ENCODE measurements around the gene RBMS1. TPM values are rescaled to one million over a fixed set of nuclear protein-coding genes. Genes with fewer than 3 reads are reported as not detected.

Gene RBMS1
- total RNA-seq, 4 donors from 2014 or later: 13.5 to 31.6 (median 23.0) TPM

DNA sequence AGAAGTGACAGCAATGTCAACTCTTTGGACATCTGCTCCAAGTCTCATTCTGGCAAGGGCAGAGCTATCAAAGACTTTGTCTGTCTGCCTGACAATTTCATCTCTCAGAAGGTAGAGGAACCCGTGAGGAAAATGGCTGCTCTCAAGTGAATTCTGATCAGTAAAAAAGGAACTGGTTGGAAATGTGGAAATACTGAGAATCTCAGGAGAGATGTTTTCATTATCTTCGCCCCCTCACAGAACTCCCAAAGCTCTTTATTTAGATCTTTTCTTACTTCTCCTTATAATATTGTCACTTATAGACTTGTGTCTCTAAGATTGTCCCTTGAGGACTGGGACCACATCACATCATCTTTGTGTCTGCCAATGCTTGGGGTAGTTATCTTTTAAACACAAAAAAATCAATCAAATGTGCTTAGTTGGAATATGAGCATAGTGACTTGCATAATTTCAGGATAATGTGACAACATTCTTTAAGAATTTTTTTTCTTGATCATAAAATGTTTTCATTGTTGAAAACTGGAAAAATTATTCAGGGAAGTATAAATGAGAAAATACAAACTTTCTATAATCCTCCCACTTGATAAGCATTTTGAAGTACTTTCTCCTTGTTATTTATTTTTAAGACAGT, 225.3 kb downstream of the RBMS1 start:
- intact Hi-C loops (cut with DNase I; ENCODE audit: low total_unique reads): loop anchor here (10.0 kb wide), 1 partner anchor 687 kb away; no protein-coding TSS in a partner anchor
- peaks cover 0 to 29% (median 15%) of the 10 kb centered on the region in 4 donors for H3K4me1 ChIP-seq
- H3K27me3 ChIP-seq: no peaks in the 10 kb centered on the region
- in situ Hi-C loops (cut with MboI; ENCODE audit: low pct_ligation_motif_present in 1 of 4, low pct_unique_long_range_greater_than_20kb in 1 of 4, low sequenced_read_pairs in 3 of 4): loop anchor here in 2 of 4 donors (25.0 kb wide), 1 partner anchor 719 kb away; no protein-coding TSS in a partner anchor
- no peak overlapping the region for H3K4me3 ChIP-seq
- H3K9me3 ChIP-seq: no peaks in the 10 kb centered on the region
- no peak for DNase-seq
- no peaks in the 10 kb centered on the region for H3K36me3 ChIP-seq
- no peak for TF ChIP-seq EP300 (IDR thresholded peaks at IDR 0.05; ENCODE audit: low read depth)
- no peak for TF ChIP-seq POLR2AphosphoS5 (IDR thresholded peaks at IDR 0.05)
- TF ChIP-seq POLR2A (IDR thresholded peaks at IDR 0.05): no peak
- TF ChIP-seq, protein P1, sequence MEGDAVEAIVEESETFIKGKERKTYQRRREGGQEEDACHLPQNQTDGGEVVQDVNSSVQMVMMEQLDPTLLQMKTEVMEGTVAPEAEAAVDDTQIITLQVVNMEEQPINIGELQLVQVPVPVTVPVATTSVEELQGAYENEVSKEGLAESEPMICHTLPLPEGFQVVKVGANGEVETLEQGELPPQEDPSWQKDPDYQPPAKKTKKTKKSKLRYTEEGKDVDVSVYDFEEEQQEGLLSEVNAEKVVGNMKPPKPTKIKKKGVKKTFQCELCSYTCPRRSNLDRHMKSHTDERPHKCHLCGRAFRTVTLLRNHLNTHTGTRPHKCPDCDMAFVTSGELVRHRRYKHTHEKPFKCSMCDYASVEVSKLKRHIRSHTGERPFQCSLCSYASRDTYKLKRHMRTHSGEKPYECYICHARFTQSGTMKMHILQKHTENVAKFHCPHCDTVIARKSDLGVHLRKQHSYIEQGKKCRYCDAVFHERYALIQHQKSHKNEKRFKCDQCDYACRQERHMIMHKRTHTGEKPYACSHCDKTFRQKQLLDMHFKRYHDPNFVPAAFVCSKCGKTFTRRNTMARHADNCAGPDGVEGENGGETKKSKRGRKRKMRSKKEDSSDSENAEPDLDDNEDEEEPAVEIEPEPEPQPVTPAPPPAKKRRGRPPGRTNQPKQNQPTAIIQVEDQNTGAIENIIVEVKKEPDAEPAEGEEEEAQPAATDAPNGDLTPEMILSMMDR (IDR thresholded peaks at IDR 0.05): no peak
- peak overlapping the region in 3 of 4 donors; percentile 87 to 91 (median 90) for H3K27ac ChIP-seq
- 77 to 92% methylated on average over 2 of the region's 2 CpGs for WGBS, 2 donors (ENCODE audit: low coverage in 1 of 2)

DNA sequence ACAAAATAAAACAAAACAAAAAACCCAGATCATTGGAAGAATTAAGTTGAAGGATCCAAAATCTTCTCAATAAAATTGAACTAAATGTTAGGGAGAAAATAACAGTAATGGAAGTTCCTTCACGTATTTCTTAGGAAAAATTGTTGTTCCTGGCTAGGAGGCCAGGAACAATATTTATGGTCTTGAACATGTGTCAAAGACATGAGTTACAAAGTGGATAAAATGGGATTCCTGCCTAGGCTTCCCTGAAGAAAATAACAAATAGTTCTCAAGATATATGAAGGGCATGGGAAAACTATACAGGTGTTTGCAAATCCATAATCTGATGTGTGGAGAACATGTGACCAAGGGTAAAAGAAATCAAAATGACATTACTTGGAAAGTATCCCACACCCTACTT, 225.9 kb downstream of the RBMS1 start:
- H3K4me3 ChIP-seq: no peak overlapping the region
- WGBS, 2 donors (ENCODE audit: low coverage in 1 of 2): 69 to 75% methylated on average over 1 of the region's 1 CpG
- intact Hi-C loops (cut with DNase I; ENCODE audit: low total_unique reads) (loop anchor here (10.0 kb wide), 1 partner anchor 687 kb away; no protein-coding TSS in a partner anchor), in situ Hi-C loops (cut with MboI; ENCODE audit: low pct_ligation_motif_present in 1 of 4, low pct_unique_long_range_greater_than_20kb in 1 of 4, low sequenced_read_pairs in 3 of 4) (loop anchor here in 2 of 4 donors (25.0 kb wide), 1 partner anchor 720 kb away; no protein-coding TSS in a partner anchor)
- H3K9me3 ChIP-seq: no peaks in the 10 kb centered on the region
- TF ChIP-seq POLR2AphosphoS5 (IDR thresholded peaks at IDR 0.05): no peak
- TF ChIP-seq POLR2A (IDR thresholded peaks at IDR 0.05): no peak
- TF ChIP-seq, protein P1 (IDR thresholded peaks at IDR 0.05): no peak
- no peaks in the 10 kb centered on the region for H3K36me3 ChIP-seq
- peaks cover 0 to 29% (median 15%) of the 10 kb centered on the region in 4 donors for H3K4me1 ChIP-seq
- H3K27ac ChIP-seq: peak overlapping the region in 1 of 4 donors; percentile 4
- H3K27me3 ChIP-seq: no peaks in the 10 kb centered on the region
- DNase-seq: no peak

DNA sequence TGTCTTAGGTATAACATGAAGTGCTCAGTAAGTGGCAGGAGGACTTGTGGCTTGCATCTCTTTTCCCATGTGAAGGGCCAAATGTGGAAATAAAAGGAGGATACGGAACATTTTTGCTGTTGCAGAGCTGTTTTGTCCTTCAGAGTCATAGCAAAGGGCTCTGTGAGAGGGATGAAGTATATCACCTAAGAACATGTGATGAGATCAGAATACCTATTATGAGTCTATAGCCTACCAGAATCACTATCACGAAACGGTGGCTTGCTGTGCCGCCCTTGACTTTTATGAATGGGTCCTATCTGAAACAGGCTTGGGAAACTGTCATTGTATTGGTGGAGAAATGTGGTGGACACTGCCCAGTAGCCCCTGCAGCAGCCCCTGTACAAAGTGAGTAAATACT, 226.6 kb downstream of the RBMS1 start:
- WGBS, 2 donors (ENCODE audit: low coverage in 1 of 2): 59 to 92% methylated on average over 2 to 4 of the region's 4 CpGs
- TF ChIP-seq EP300 (IDR thresholded peaks at IDR 0.05; ENCODE audit: low read depth) (no peak), POLR2A (IDR thresholded peaks at IDR 0.05) (no peak), POLR2AphosphoS5 (IDR thresholded peaks at IDR 0.05) (no peak)
- TF ChIP-seq, protein P1 (IDR thresholded peaks at IDR 0.05): no peak
- no peak overlapping the region for H3K4me3 ChIP-seq
- no peak overlapping the region for H3K27ac ChIP-seq
- no peaks in the 10 kb centered on the region for H3K36me3 ChIP-seq
- no peak for DNase-seq
- H3K4me1 ChIP-seq: peaks cover 0 to 29% (median 15%) of the 10 kb centered on the region in 4 donors
- no peaks in the 10 kb centered on the region for H3K9me3 ChIP-seq
- in situ Hi-C loops (cut with MboI; ENCODE audit: low pct_ligation_motif_present in 1 of 4, low pct_unique_long_range_greater_than_20kb in 1 of 4, low sequenced_read_pairs in 3 of 4) (loop anchor here in 2 of 4 donors (25.0 kb wide), 1 partner anchor 720 kb away; no protein-coding TSS in a partner anchor), intact Hi-C loops (cut with DNase I; ENCODE audit: low total_unique reads) (loop anchor here (10.0 kb wide), 1 partner anchor 688 kb away; no protein-coding TSS in a partner anchor)
- H3K27me3 ChIP-seq: no peaks in the 10 kb centered on the region

DNA sequence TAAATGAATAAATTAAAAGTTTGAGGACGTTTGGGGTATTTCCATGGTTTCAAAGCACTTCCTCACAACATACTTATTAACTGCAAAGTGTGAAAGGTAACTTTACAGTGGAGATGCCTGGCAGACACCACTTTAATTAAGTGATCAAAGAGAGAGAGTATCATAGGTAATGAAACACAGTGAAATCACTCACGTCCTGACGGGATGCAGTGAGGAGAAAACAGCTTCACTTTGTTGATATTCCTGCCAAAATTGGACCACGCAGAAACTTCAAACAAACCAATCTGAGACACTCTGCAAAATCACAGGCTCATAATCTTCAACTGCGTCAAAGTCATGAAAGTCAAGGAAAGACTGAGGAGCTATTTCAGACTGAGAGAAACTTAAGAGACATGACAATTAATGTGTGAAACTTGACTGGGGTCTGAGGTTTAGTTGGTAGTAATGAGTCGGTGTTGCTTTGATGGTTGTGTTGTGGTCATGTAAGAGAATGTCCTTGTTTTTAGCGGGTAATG, 227.5 kb downstream of the RBMS1 start:
- in situ Hi-C loops (cut with MboI; ENCODE audit: low pct_ligation_motif_present in 1 of 4, low pct_unique_long_range_greater_than_20kb in 1 of 4, low sequenced_read_pairs in 3 of 4) (loop anchor here in 2 of 4 donors (25.0 kb wide), 1 partner anchor 721 kb away; no protein-coding TSS in a partner anchor), intact Hi-C loops (cut with DNase I; ENCODE audit: low total_unique reads) (loop anchor here (10.0 kb wide), 1 partner anchor 689 kb away; no protein-coding TSS in a partner anchor)
- no peaks in the 10 kb centered on the region for H3K27me3 ChIP-seq
- peaks cover 0 to 23% (median 12%) of the 10 kb centered on the region in 4 donors for H3K4me1 ChIP-seq
- H3K27ac ChIP-seq: no peak overlapping the region
- H3K4me3 ChIP-seq: no peak overlapping the region
- WGBS, 2 donors (ENCODE audit: low coverage in 1 of 2): 67 to 82% methylated on average over 6 to 7 of the region's 7 CpGs
- DNase-seq: no peak
- TF ChIP-seq, protein P1 (IDR thresholded peaks at IDR 0.05): no peak
- TF ChIP-seq EP300 (IDR thresholded peaks at IDR 0.05; ENCODE audit: low read depth): no peak
- TF ChIP-seq POLR2AphosphoS5 (IDR thresholded peaks at IDR 0.05): no peak
- TF ChIP-seq POLR2A (IDR thresholded peaks at IDR 0.05): no peak
- H3K9me3 ChIP-seq: no peaks in the 10 kb centered on the region
- no peaks in the 10 kb centered on the region for H3K36me3 ChIP-seq
